Measurements from ENCODE around the gene LAMA4.

DNA sequence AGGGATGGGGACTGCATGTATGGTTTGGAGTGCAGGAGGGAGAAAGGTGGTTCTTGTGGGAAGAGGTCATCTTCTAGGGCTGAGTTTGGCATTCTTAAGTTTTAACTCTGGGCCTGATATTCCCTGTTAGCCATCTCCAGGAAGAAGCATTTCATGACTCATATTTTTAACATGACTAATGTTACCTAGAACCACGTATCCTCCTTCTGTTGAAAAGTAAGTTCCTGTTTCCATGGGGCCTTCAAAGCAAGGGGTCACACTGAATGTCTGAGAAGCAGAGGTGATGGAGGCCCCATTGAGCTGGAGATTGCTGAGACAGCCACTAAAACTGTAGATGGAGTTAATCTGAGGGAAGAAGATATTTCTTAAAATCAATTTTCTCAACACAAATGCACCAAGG, 136.8 kb downstream of the LAMA4 start:
- TF ChIP-seq, protein P1, sequence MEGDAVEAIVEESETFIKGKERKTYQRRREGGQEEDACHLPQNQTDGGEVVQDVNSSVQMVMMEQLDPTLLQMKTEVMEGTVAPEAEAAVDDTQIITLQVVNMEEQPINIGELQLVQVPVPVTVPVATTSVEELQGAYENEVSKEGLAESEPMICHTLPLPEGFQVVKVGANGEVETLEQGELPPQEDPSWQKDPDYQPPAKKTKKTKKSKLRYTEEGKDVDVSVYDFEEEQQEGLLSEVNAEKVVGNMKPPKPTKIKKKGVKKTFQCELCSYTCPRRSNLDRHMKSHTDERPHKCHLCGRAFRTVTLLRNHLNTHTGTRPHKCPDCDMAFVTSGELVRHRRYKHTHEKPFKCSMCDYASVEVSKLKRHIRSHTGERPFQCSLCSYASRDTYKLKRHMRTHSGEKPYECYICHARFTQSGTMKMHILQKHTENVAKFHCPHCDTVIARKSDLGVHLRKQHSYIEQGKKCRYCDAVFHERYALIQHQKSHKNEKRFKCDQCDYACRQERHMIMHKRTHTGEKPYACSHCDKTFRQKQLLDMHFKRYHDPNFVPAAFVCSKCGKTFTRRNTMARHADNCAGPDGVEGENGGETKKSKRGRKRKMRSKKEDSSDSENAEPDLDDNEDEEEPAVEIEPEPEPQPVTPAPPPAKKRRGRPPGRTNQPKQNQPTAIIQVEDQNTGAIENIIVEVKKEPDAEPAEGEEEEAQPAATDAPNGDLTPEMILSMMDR (conservative IDR thresholded peaks at IDR 0.05; ENCODE audit: low read depth, low read length), result no peak
- no peak for TF ChIP-seq EZH2 (IDR thresholded peaks at IDR 0.05; ENCODE audit: low read length, unreplicated experiment)
